GM23338 (cell line): Measurements from ENCODE around the gene ACSF3.

ENCODE experiments used
- EZH2phosphoT487 ChIP-seq: fragments of 200-600 bp; sonication (generic); IDR thresholded peaks from one replicate; pipeline ENCODE4 v1.8.1; 2018; ENCODE audit warnings: antibody characterized with exemption; ENCODE audit not compliant: unreplicated experiment
- POLR2AphosphoS5 ChIP-seq: IDR thresholded peaks from 2 replicates; pipeline ENCODE4 v1.6.1; 2016; ENCODE audit warnings: antibody characterized with exemption, low read depth
- TF ChIP-seq, protein P1 (sequence below), 2 experiments: fragments of 200-600 bp in 1 of 2; sonication (generic) in 1 of 2; conservative IDR thresholded peaks; 2 replicates each; pipeline versions ENCODE4 v1.5.1 to v1.6.1; 2016 to 2017; ENCODE audit warnings: antibody characterized with exemption in 2 of 2, low read depth in 2 of 2, mild to moderate bottlenecking in 2 of 2, moderate library complexity in 1 of 2

DNA sequence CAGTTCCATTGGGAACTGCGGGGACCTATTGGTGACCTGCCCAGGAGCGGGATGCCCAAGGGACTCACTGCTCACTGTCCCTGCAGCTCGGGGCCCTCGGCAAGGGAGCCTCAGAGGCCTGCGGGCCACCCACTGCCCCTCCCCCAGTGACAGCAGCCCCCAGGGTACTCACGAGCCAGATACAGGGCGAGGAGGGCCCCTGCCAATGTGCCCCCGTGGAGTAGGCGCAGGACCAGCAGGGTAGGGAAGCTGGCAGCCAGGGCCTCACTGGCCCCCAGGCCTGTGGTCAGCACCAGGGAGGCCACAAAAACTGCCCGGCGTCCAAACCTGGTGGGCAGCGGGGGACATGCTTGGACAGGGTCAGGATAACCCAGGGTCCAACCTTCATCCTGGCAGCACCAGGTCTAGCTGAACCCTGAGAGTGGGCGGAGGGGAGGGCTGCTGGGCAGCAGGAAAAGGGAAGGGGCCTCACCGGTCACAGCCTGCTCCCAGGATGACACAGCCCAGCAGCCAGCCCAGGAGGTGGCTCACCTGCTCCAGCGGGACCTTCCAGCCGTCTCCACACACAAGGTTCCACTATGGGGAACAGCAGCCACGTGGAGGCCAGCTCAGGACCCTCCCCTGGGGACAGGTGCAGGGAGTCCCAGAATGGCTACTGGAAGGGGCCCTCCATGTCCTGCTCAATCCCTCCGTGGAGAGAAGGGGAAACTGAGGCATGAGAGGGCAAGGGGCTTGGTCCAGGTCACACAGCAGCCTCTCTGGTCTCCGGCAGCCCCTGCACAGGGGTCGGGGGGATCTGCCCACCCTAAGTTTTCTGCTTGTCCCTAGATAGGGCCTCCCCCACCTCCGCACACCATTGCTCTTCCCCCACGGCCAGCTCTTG is 105.8 kb downstream of the ACSF3 start:
- TF ChIP-seq, protein P1, sequence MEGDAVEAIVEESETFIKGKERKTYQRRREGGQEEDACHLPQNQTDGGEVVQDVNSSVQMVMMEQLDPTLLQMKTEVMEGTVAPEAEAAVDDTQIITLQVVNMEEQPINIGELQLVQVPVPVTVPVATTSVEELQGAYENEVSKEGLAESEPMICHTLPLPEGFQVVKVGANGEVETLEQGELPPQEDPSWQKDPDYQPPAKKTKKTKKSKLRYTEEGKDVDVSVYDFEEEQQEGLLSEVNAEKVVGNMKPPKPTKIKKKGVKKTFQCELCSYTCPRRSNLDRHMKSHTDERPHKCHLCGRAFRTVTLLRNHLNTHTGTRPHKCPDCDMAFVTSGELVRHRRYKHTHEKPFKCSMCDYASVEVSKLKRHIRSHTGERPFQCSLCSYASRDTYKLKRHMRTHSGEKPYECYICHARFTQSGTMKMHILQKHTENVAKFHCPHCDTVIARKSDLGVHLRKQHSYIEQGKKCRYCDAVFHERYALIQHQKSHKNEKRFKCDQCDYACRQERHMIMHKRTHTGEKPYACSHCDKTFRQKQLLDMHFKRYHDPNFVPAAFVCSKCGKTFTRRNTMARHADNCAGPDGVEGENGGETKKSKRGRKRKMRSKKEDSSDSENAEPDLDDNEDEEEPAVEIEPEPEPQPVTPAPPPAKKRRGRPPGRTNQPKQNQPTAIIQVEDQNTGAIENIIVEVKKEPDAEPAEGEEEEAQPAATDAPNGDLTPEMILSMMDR (conservative IDR thresholded peaks at IDR 0.05; ENCODE audit: low read depth in 2 of 2), result no peak
- TF ChIP-seq POLR2AphosphoS5, result no peak
- TF ChIP-seq EZH2phosphoT487, result no peak
